Measurements from ENCODE around the gene LETM1.

Gene LETM1

DNA sequence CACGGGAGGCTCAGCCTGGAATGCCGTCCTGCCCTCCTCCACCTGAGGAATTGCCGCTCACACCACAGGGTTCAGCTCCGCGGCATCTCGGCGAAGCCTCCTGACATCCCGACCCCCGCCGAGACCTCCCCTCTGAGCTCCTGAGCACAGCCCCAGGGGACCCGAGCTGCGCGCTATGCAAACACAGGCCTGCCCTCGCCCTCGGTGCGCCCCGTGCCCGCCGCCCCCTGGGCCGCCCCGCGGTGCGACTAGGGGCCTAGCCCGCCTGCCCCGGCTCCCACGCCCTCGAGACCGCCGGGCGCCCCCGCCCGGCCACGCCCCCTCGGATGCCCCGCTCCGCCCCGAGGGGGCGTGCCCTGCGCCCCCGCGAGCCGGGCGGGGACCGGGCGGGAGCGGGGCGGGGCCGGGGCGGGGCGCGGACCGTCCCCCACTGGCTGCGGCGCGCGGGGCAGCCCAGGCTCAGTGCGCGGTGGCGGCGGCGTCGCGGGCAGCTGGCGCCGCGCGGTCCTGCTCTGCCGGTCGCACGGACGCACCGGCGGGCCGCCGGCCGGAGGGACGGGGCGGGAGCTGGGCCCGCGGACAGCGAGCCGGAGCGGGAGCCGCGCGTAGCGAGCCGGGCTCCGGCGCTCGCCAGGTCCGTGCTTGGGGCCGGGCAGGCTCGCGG, 63.0 kb downstream of the LETM1 start, which contains the start of gene FGFR3:
Gene FGFR3 (plus strand): TSS at position 462 of the 664 bp plus-strand sequence. CDS start 642 bp downstream, outside the sequence.
- H3K9ac ChIP-seq (ENCODE audit: low read depth, low read length, poor library complexity): peak within 1 kb of the TSS; percentile 90
- no peaks in the 10 kb centered on the region for H3K36me3 ChIP-seq (replicated peaks in 1 of 2; ENCODE audit: control insufficient read depth in 2 of 2, insufficient read depth in 2 of 2, low read length in 2 of 2)
- peak within 1 kb of the TSS; percentile 97 for H2BK12ac ChIP-seq (ENCODE audit: low read length)
- peak; percentile 58 for DNase-seq (ENCODE audit: low spot score)
- H3K14ac ChIP-seq (ENCODE audit: low read length): peak within 1 kb of the TSS; percentile 99
- peak within 1 kb of the TSS; percentile 98 for H2BK15ac ChIP-seq (ENCODE audit: low read length)
- peak within 1 kb of the TSS; percentile 74 for H2AFZ ChIP-seq (ENCODE audit: low read length)
- no peak within 1 kb of the TSS for H4K91ac ChIP-seq (ENCODE audit: low read depth, low read length, poor library complexity)
- H3K4ac ChIP-seq (ENCODE audit: low read length): peak within 1 kb of the TSS; percentile 76
- peaks cover 12 to 19% of the 10 kb centered on the region in 2 donors for H3K4me1 ChIP-seq (ENCODE audit: control insufficient read depth in 2 of 2, insufficient read depth in 1 of 2, low read depth in 1 of 2, low read length in 2 of 2)
- H3K9me3 ChIP-seq (replicated peaks in 1 of 2; ENCODE audit: control insufficient read depth in 2 of 2, insufficient read depth in 1 of 2, low read depth in 1 of 2, low read length in 2 of 2): peaks cover 0 to 3% of the 10 kb centered on the region in 2 donors
- peak within 1 kb of the TSS; percentile 97 for H3K18ac ChIP-seq (ENCODE audit: low read length)
- WGBS, 2 donors (ENCODE audit: extremely low coverage in 2 of 2, insufficient read length in 2 of 2, insufficient replicate concordance in 1 of 2): no CpG with 5 or more reads among the region's 95 CpGs
- H3K4me3 ChIP-seq (ENCODE audit: low read length in 2 of 2): peak within 1 kb of the TSS; percentile 64 to 88
- peak within 1 kb of the TSS; percentile 4 for H2BK5ac ChIP-seq (ENCODE audit: low read length)
- H2BK120ac ChIP-seq (ENCODE audit: low read depth, low read length): peak within 1 kb of the TSS; percentile 81
- H3K23ac ChIP-seq (ENCODE audit: low read depth, low read length, poor library complexity): peak within 1 kb of the TSS; percentile 98
- peaks cover 15% of the 10 kb centered on the region for H3K79me1 ChIP-seq (ENCODE audit: low read depth, low read length)
- peak within 1 kb of the TSS; percentile 43 for H4K8ac ChIP-seq (ENCODE audit: low read depth, low read length)
- no peak within 1 kb of the TSS for H3K27ac ChIP-seq (replicated peaks; ENCODE audit: low read length)
- peak within 1 kb of the TSS; percentile 90 for H2AK5ac ChIP-seq (ENCODE audit: low read depth, low read length)
- H3K4me2 ChIP-seq (ENCODE audit: insufficient read depth, low read length, poor library complexity, severe bottlenecking): peak within 1 kb of the TSS; percentile 94
- H3K27me3 ChIP-seq (ENCODE audit: control insufficient read depth in 3 of 3, insufficient read depth in 3 of 3, low read depth in 1 of 3, low read length in 3 of 3): peaks cover 11 to 47% (median 41%) of the 10 kb centered on the region in 3 experiments

DNA sequence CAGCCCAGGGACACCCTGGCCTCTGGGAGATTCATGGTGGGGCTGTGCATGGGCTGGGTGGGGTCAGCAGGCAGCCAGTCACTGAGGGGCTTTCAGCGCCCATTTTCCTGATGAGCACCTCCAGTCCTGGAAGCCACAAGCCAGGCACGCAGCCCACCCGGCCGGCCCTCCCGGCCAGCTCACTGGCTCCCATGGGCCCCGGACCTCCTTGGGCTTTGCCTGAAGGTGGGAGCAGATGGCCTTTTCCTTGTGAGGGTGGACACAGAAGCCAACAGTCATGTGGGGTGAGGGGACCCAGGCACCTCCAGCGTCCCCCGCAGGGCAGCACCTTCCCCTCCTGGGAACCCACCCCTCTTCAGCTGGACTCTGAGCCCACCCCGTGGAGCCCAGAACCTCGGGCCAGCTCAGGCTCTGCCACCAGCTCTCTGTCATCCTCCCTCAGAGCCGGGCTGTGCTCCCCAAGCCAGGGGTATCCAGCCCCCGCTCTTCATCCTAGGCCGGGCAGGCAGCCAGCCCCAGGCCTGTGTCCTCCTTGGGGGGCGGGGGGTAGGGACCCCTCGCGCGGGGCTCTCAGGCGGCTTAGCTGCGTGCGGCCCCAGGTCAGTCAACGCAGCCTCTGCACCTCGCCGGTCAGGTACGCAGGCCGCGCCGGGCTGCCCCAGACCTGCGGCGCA, 63.7 kb downstream of the LETM1 start:
- no peak for DNase-seq (ENCODE audit: low spot score)
- WGBS, 2 donors (ENCODE audit: extremely low coverage in 2 of 2, insufficient read length in 2 of 2, insufficient replicate concordance in 1 of 2): no CpG with 5 or more reads among the region's 29 CpGs
- H3K36me3 ChIP-seq (replicated peaks in 1 of 2; ENCODE audit: control insufficient read depth in 2 of 2, insufficient read depth in 2 of 2, low read length in 2 of 2): no peaks in the 10 kb centered on the region
- no peak overlapping the region for H4K91ac ChIP-seq (ENCODE audit: low read depth, low read length, poor library complexity)
- peak overlapping the region; percentile 33 for H2AK5ac ChIP-seq (ENCODE audit: low read depth, low read length)
- peak overlapping the region; percentile 65 for H2BK15ac ChIP-seq (ENCODE audit: low read length)
- peak overlapping the region; percentile 90 for H3K18ac ChIP-seq (ENCODE audit: low read length)
- H3K9ac ChIP-seq (ENCODE audit: low read depth, low read length, poor library complexity): peak overlapping the region; percentile 78
- H3K27me3 ChIP-seq (ENCODE audit: control insufficient read depth in 3 of 3, insufficient read depth in 3 of 3, low read depth in 1 of 3, low read length in 3 of 3): peaks cover 11 to 53% (median 41%) of the 10 kb centered on the region in 3 experiments
- H3K27ac ChIP-seq (replicated peaks; ENCODE audit: low read length): no peak overlapping the region
- peak overlapping the region; percentile 4 for H2BK5ac ChIP-seq (ENCODE audit: low read length)
- peak overlapping the region; percentile 38 for H3K4ac ChIP-seq (ENCODE audit: low read length)
- H3K23ac ChIP-seq (ENCODE audit: low read depth, low read length, poor library complexity): peak overlapping the region; percentile 98
- H3K4me2 ChIP-seq (ENCODE audit: insufficient read depth, low read length, poor library complexity, severe bottlenecking): peak overlapping the region; percentile 80
- peak overlapping the region; percentile 68 for H2AFZ ChIP-seq (ENCODE audit: low read length)
- peaks cover 0 to 3% of the 10 kb centered on the region in 2 donors for H3K9me3 ChIP-seq (replicated peaks in 1 of 2; ENCODE audit: control insufficient read depth in 2 of 2, insufficient read depth in 1 of 2, low read depth in 1 of 2, low read length in 2 of 2)
- peak overlapping the region; percentile 17 to 51 for H3K4me3 ChIP-seq (ENCODE audit: low read length in 2 of 2)
- peak overlapping the region; percentile 56 for H3K14ac ChIP-seq (ENCODE audit: low read length)
- H3K79me1 ChIP-seq (ENCODE audit: low read depth, low read length): peaks cover 16% of the 10 kb centered on the region
- H3K4me1 ChIP-seq (ENCODE audit: control insufficient read depth in 2 of 2, insufficient read depth in 1 of 2, low read depth in 1 of 2, low read length in 2 of 2): peaks cover 12 to 20% of the 10 kb centered on the region in 2 donors
- peak overlapping the region; percentile 48 for H4K8ac ChIP-seq (ENCODE audit: low read depth, low read length)
- peak overlapping the region; percentile 97 for H2BK12ac ChIP-seq (ENCODE audit: low read length)
- no peak overlapping the region for H2BK120ac ChIP-seq (ENCODE audit: low read depth, low read length)

DNA sequence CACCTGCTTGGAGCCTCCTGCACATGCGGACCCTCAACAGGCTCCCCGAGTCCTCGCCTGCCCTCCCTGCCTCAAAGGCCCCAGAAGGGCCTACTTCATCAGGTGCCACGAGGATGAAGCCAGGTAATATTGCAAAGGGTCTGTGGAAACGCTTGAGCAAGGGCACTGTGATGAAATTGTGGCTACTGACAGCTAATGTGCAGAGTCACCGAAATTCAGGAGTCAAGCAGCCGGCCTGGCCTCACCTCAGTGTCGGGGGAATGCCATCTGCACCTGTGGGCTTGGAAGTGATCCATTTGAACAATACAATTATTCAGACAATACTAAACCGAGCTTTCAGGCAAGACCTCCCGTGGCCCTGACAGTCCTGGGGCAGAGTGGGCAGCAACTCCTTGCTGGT, 66.0 kb downstream of the LETM1 start:
- Histone ChIP-seq H3K4me1 (ENCODE audit: control insufficient read depth in 2 of 2, insufficient read depth in 1 of 2, low read depth in 1 of 2, low read length in 2 of 2) (peaks cover 12 to 26% of the 10 kb centered on the region in 2 donors), H3K4me2 (ENCODE audit: insufficient read depth, low read length, poor library complexity, severe bottlenecking) (no peak overlapping the region), H3K27me3 (ENCODE audit: control insufficient read depth in 3 of 3, insufficient read depth in 3 of 3, low read depth in 1 of 3, low read length in 3 of 3) (peaks cover 11 to 55% (median 29%) of the 10 kb centered on the region in 3 experiments), H4K91ac (ENCODE audit: low read depth, low read length, poor library complexity) (no peak overlapping the region), H3K79me1 (ENCODE audit: low read depth, low read length) (peaks cover 10% of the 10 kb centered on the region), H3K14ac (ENCODE audit: low read length) (no peak overlapping the region), H3K4ac (ENCODE audit: low read length) (no peak overlapping the region), H2AFZ (ENCODE audit: low read length) (no peak overlapping the region), H3K4me3 (ENCODE audit: low read length in 2 of 2) (no peak overlapping the region), H2BK120ac (ENCODE audit: low read depth, low read length) (no peak overlapping the region), H3K36me3 (replicated peaks in 1 of 2; ENCODE audit: control insufficient read depth in 2 of 2, insufficient read depth in 2 of 2, low read length in 2 of 2) (no peaks in the 10 kb centered on the region), H3K27ac (replicated peaks; ENCODE audit: low read length) (no peak overlapping the region), H3K23ac (ENCODE audit: low read depth, low read length, poor library complexity) (no peak overlapping the region), H2BK15ac (ENCODE audit: low read length) (peak overlapping the region; percentile 91), H3K18ac (ENCODE audit: low read length) (no peak overlapping the region), H2AK5ac (ENCODE audit: low read depth, low read length) (peak overlapping the region; percentile 98), H2BK12ac (ENCODE audit: low read length) (no peak overlapping the region), H3K9me3 (replicated peaks in 1 of 2; ENCODE audit: control insufficient read depth in 2 of 2, insufficient read depth in 1 of 2, low read depth in 1 of 2, low read length in 2 of 2) (peaks cover 0 to 3% of the 10 kb centered on the region in 2 donors), H2BK5ac (ENCODE audit: low read length) (no peak overlapping the region), H4K8ac (ENCODE audit: low read depth, low read length) (no peak overlapping the region), H3K9ac (ENCODE audit: low read depth, low read length, poor library complexity) (no peak overlapping the region)
- WGBS, 2 donors (ENCODE audit: extremely low coverage in 2 of 2, insufficient read length in 2 of 2, insufficient replicate concordance in 1 of 2): no CpG with 5 or more reads among the region's 10 CpGs
- DNase-seq (ENCODE audit: low spot score): no peak

DNA sequence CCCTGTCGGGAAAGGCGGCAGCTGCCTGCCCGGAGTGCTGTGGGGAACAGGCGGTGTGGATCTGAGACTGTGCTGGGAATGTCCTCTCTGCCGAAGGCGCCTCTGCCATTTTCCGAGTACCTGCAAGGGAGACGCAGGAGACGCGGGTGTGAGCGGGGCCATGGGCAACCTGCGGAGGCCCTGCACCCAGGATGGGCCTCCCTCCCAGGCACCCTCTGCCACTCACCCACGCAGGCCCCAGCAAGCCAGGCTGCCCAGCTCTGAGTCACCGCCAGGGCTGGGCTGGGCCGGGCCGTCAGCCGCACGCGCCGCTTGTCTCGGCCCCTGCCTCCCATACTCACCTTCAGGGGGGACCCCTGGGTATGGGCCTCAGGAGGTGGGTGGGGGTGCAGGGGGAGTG, 66.4 kb downstream of the LETM1 start:
- Histone ChIP-seq H3K27me3 (ENCODE audit: control insufficient read depth in 3 of 3, insufficient read depth in 3 of 3, low read depth in 1 of 3, low read length in 3 of 3) (peaks cover 9 to 55% (median 25%) of the 10 kb centered on the region in 3 experiments), H3K36me3 (replicated peaks in 1 of 2; ENCODE audit: control insufficient read depth in 2 of 2, insufficient read depth in 2 of 2, low read length in 2 of 2) (no peaks in the 10 kb centered on the region), H3K18ac (ENCODE audit: low read length) (peak overlapping the region; percentile 89), H2AFZ (ENCODE audit: low read length) (no peak overlapping the region), H3K4me1 (ENCODE audit: control insufficient read depth in 2 of 2, insufficient read depth in 1 of 2, low read depth in 1 of 2, low read length in 2 of 2) (peaks cover 14 to 31% of the 10 kb centered on the region in 2 donors), H3K14ac (ENCODE audit: low read length) (no peak overlapping the region), H3K23ac (ENCODE audit: low read depth, low read length, poor library complexity) (peak overlapping the region; percentile 60), H3K4ac (ENCODE audit: low read length) (no peak overlapping the region), H4K91ac (ENCODE audit: low read depth, low read length, poor library complexity) (no peak overlapping the region), H2BK12ac (ENCODE audit: low read length) (peak overlapping the region; percentile 97), H3K9ac (ENCODE audit: low read depth, low read length, poor library complexity) (peak overlapping the region; percentile 44), H2BK5ac (ENCODE audit: low read length) (no peak overlapping the region), H4K8ac (ENCODE audit: low read depth, low read length) (no peak overlapping the region), H3K9me3 (replicated peaks in 1 of 2; ENCODE audit: control insufficient read depth in 2 of 2, insufficient read depth in 1 of 2, low read depth in 1 of 2, low read length in 2 of 2) (peaks cover 0 to 3% of the 10 kb centered on the region in 2 donors), H3K4me2 (ENCODE audit: insufficient read depth, low read length, poor library complexity, severe bottlenecking) (no peak overlapping the region), H2BK15ac (ENCODE audit: low read length) (peak overlapping the region; percentile 91), H2AK5ac (ENCODE audit: low read depth, low read length) (peak overlapping the region; percentile 98), H3K4me3 (ENCODE audit: low read length in 2 of 2) (no peak overlapping the region), H3K27ac (replicated peaks; ENCODE audit: low read length) (no peak overlapping the region), H3K79me1 (ENCODE audit: low read depth, low read length) (peaks cover 9% of the 10 kb centered on the region), H2BK120ac (ENCODE audit: low read depth, low read length) (no peak overlapping the region)
- DNase-seq (ENCODE audit: low spot score): no peak
- WGBS, 2 donors (ENCODE audit: extremely low coverage in 2 of 2, insufficient read length in 2 of 2, insufficient replicate concordance in 1 of 2): no CpG with 5 or more reads among the region's 21 CpGs

All from neuronal stem cell (in vitro differentiated cells).